Urinary bladder (tissue), 4 donors: ENCODE measurements around the gene SAP30BP. TPM values are rescaled to one million over a fixed set of nuclear protein-coding genes. Genes with fewer than 3 reads are reported as not detected.

Source experiments
- DNase-seq: peaks from one replicate; pipeline ENCODE4 v3.0.0-alpha.2; 2015; ENCODE audit errors: extremely low spot score
- H3K27ac ChIP-seq: one replicate; pipeline ENCODE4 v1.5.1; 2013; ENCODE audit warnings: low read depth, mild to moderate bottlenecking, moderate library complexity
- H3K36me3 ChIP-seq: one replicate; pipeline ENCODE4 v1.6.1; 2013; ENCODE audit warnings: mild to moderate bottlenecking, moderate library complexity; ENCODE audit not compliant: insufficient read depth
- H3K4me1 ChIP-seq: one replicate; pipeline ENCODE4 v1.6.1; 2013; ENCODE audit warnings: mild to moderate bottlenecking, moderate library complexity; ENCODE audit not compliant: insufficient read depth
- H3K4me3 ChIP-seq: one replicate; pipeline ENCODE4 v1.5.1; 2013; ENCODE audit warnings: low read depth, low read length
- WGBS: extraction: QIAGEN DNeasy Blood & Tissue Kit; methylation state at CpG from one replicate; pipeline ENCODE4 v1.1.7; 2013; 5-methylcytosine and 5-hydroxymethylcytosine counted together
- polyA plus RNA-seq: library from polyadenylated mRNA; stranded (reverse); fragments of 200-250 nt; gene quantifications from one replicate; pipeline ENCODE4 v1.2.3, GENCODE V29; 2013
- total RNA-seq: library from RNA; depleted of rRNA; stranded (reverse); fragments of >200 nt; gene quantifications from one replicate; pipeline ENCODE4 v1.2.3, GENCODE V29; 2014
- donor health status: healthy with polysubstance abuse.
- donor health status: healthy.

The SAP30BP gene
- total RNA-seq = 37.7 TPM
- 87.0 TPM for polyA plus RNA-seq

- no peaks in the 10 kb centered on the region for H3K36me3 ChIP-seq
- peak; percentile 98 for DNase-seq
- peak within 1 kb of the TSS; percentile 88 for H3K27ac ChIP-seq
- no peaks in the 10 kb centered on the region for H3K4me1 ChIP-seq
- H3K4me3 ChIP-seq = peak within 1 kb of the TSS; percentile 61
- under 1% methylated on average over 55 of the region's 55 CpGs for WGBS
These were observed at the start of gene SAP30BP, which contains the start of gene RECQL5 for GRCh38 chr17:75666959-75667790. TSS of gene SAP30BP (plus strand) at chr17:75667338. CDS start at chr17:75667373, 35 bp downstream. TSS of gene RECQL5 (minus strand) at chr17:75667154. CDS start at chr17:75666557, 597 bp downstream.

GRCh38 chr17:75617675-75618074, 49.5 kb upstream of the SAP30BP start:
- Histone ChIP-seq H3K36me3 (no peaks in the 10 kb centered on the region), H3K27ac (no peak overlapping the region), H3K4me1 (no peaks in the 10 kb centered on the region), H3K4me3 (no peak overlapping the region)
- 90% methylated on average over 11 of the region's 11 CpGs for WGBS
- no peak for DNase-seq

GRCh38 chr17:75619506-75620431, 47.4 kb upstream of the SAP30BP start:
- Histone ChIP-seq H3K27ac (no peak overlapping the region), H3K4me3 (no peak overlapping the region), H3K36me3 (no peaks in the 10 kb centered on the region), H3K4me1 (no peaks in the 10 kb centered on the region)
- DNase-seq = no peak
- 82% methylated on average over 36 of the region's 36 CpGs for WGBS

GRCh38 chr17:75621489-75621888, 45.6 kb upstream of the SAP30BP start:
- WGBS = 91% methylated on average over 4 of the region's 4 CpGs
- no peak overlapping the region for H3K4me3 ChIP-seq
- H3K4me1 ChIP-seq = no peaks in the 10 kb centered on the region
- H3K36me3 ChIP-seq = no peaks in the 10 kb centered on the region
- no peak for DNase-seq
- no peak overlapping the region for H3K27ac ChIP-seq

GRCh38 chr17:75622076-75622475, 45.1 kb upstream of the SAP30BP start:
- Histone ChIP-seq H3K4me1 (no peaks in the 10 kb centered on the region), H3K27ac (no peak overlapping the region), H3K4me3 (no peak overlapping the region), H3K36me3 (no peaks in the 10 kb centered on the region)
- no peak for DNase-seq
- 84% methylated on average over 8 of the region's 8 CpGs for WGBS

GRCh38 chr17:75622771-75623273, 44.3 kb upstream of the SAP30BP start:
- H3K4me1 ChIP-seq = no peaks in the 10 kb centered on the region
- 89% methylated on average over 15 of the region's 15 CpGs for WGBS
- no peaks in the 10 kb centered on the region for H3K36me3 ChIP-seq
- no peak overlapping the region for H3K4me3 ChIP-seq
- DNase-seq = no peak
- no peak overlapping the region for H3K27ac ChIP-seq

GRCh38 chr17:75623386-75623785, 43.8 kb upstream of the SAP30BP start:
- DNase-seq = no peak
- Histone ChIP-seq H3K36me3 (no peaks in the 10 kb centered on the region), H3K4me1 (no peaks in the 10 kb centered on the region), H3K27ac (no peak overlapping the region), H3K4me3 (no peak overlapping the region)
- 86% methylated on average over 9 of the region's 9 CpGs for WGBS

GRCh38 chr17:75624021-75624420, 43.1 kb upstream of the SAP30BP start:
- H3K4me3 ChIP-seq = no peak overlapping the region
- no peaks in the 10 kb centered on the region for H3K36me3 ChIP-seq
- 93% methylated on average over 12 of the region's 12 CpGs for WGBS
- no peak overlapping the region for H3K27ac ChIP-seq
- H3K4me1 ChIP-seq = no peaks in the 10 kb centered on the region
- no peak for DNase-seq

GRCh38 chr17:75624714-75625345, 42.3 kb upstream of the SAP30BP start:
- 86% methylated on average over 23 of the region's 23 CpGs for WGBS
- no peaks in the 10 kb centered on the region for H3K36me3 ChIP-seq
- H3K4me3 ChIP-seq = no peak overlapping the region
- no peaks in the 10 kb centered on the region for H3K4me1 ChIP-seq
- no peak overlapping the region for H3K27ac ChIP-seq
- no peak for DNase-seq

- Histone ChIP-seq H3K4me1 (no peaks in the 10 kb centered on the region), H3K4me3 (no peak overlapping the region), H3K36me3 (no peaks in the 10 kb centered on the region), H3K27ac (no peak overlapping the region)
- no peak for DNase-seq
- 82% methylated on average over 15 of the region's 15 CpGs for whole genome bisulfite sequencing
These were observed 41.2 kb upstream of the SAP30BP start for GRCh38 chr17:75625813-75626486.

GRCh38 chr17:75626496-75627038, 40.6 kb upstream of the SAP30BP start:
- WGBS = 79% methylated on average over 11 of the region's 11 CpGs
- H3K4me3 ChIP-seq = no peak overlapping the region
- no peak overlapping the region for H3K27ac ChIP-seq
- no peaks in the 10 kb centered on the region for H3K36me3 ChIP-seq
- H3K4me1 ChIP-seq = no peaks in the 10 kb centered on the region
- DNase-seq = no peak

GRCh38 chr17:75627094-75627493, 40.0 kb upstream of the SAP30BP start:
- no peak overlapping the region for H3K27ac ChIP-seq
- no peak for DNase-seq
- H3K4me3 ChIP-seq = no peak overlapping the region
- 92% methylated on average over 10 of the region's 10 CpGs for WGBS
- no peaks in the 10 kb centered on the region for H3K4me1 ChIP-seq
- no peaks in the 10 kb centered on the region for H3K36me3 ChIP-seq
